Stimulated activated CD8-positive, alpha-beta memory T cell treated with anti-CD3 and anti-CD28 coated beads, Interleukin-7, amount 100 ng/mL, for 48 hours (primary cell): ENCODE results near the gene WFIKKN1.

ENCODE experiments used
- DNase-seq, 2 donors: peaks; one replicate each; pipeline ENCODE4 v3.0.0-alpha.2; 2020; ENCODE audit warnings: low read depth in 1 of 2; ENCODE audit errors: extremely low read depth in 1 of 2

The WFIKKN1 gene

GRCh38 chr16:630815-631405 lies at the start of gene WFIKKN1:
WFIKKN1 (plus strand) TSS chr16:630985; CDS start chr16:631254, 269 bp downstream.
- DNase-seq, result no peak

- no peak for DNase-seq
Measured at GRCh38 chr16:582218-582613, 48.6 kb upstream of the WFIKKN1 start.

- DNase-seq, result no peak
Measured at GRCh38 chr16:582614-583331, 48.0 kb upstream of the WFIKKN1 start.

GRCh38 chr16:583470-583814 lies 47.3 kb upstream of the WFIKKN1 start:
- DNase-seq, result no peak

- DNase-seq, result no peak
Measured at GRCh38 chr16:583815-584591, 46.8 kb upstream of the WFIKKN1 start.

- DNase-seq, result no peak
Measured at GRCh38 chr16:585351-585750, 45.4 kb upstream of the WFIKKN1 start.

GRCh38 chr16:586047-586644 lies 44.6 kb upstream of the WFIKKN1 start:
- DNase-seq, result no peak

GRCh38 chr16:586645-587590 lies 43.9 kb upstream of the WFIKKN1 start:
- no peak for DNase-seq

- DNase-seq, result peak in 1 of 2 donors; percentile 58
Measured at GRCh38 chr16:588639-588888, 42.2 kb upstream of the WFIKKN1 start.

- peak; percentile 91 to 92 for DNase-seq
Measured at GRCh38 chr16:588889-589657, 41.7 kb upstream of the WFIKKN1 start.

- peak; percentile 95 to 99 for DNase-seq
Measured at GRCh38 chr16:589658-590187, 41.1 kb upstream of the WFIKKN1 start, which contains the start of gene RAB40C. RAB40C (plus strand) TSS chr16:590066; CDS start chr16:590292, 226 bp downstream.

GRCh38 chr16:590188-590814 lies 40.5 kb upstream of the WFIKKN1 start:
- DNase-seq, result no peak

GRCh38 chr16:590815-591200 lies 40.0 kb upstream of the WFIKKN1 start:
- DNase-seq, result no peak

GRCh38 chr16:591231-591630 lies 39.6 kb upstream of the WFIKKN1 start:
- DNase-seq, result no peak

GRCh38 chr16:591892-592517 lies 38.8 kb upstream of the WFIKKN1 start:
- no peak for DNase-seq

- DNase-seq, result no peak
Measured at GRCh38 chr16:592518-593306, 38.1 kb upstream of the WFIKKN1 start.

GRCh38 chr16:593406-593805 lies 37.4 kb upstream of the WFIKKN1 start:
- DNase-seq, result no peak

- no peak for DNase-seq
Measured at GRCh38 chr16:593807-594206, 37.0 kb upstream of the WFIKKN1 start.
